Fibroblast of skin of right quadriceps (primary cell): ENCODE results near the gene MUC3A.
"Not testable (repeated sequence)": the region's sequence is repeated elsewhere in the genome, so short reads cannot be mapped to it uniquely, and the experiment has no call there.

Experiments used
- DNase-seq: peaks from one replicate; pipeline ENCODE4 v3.0.0-alpha.2; 2013

MUC3A gene

DNA sequence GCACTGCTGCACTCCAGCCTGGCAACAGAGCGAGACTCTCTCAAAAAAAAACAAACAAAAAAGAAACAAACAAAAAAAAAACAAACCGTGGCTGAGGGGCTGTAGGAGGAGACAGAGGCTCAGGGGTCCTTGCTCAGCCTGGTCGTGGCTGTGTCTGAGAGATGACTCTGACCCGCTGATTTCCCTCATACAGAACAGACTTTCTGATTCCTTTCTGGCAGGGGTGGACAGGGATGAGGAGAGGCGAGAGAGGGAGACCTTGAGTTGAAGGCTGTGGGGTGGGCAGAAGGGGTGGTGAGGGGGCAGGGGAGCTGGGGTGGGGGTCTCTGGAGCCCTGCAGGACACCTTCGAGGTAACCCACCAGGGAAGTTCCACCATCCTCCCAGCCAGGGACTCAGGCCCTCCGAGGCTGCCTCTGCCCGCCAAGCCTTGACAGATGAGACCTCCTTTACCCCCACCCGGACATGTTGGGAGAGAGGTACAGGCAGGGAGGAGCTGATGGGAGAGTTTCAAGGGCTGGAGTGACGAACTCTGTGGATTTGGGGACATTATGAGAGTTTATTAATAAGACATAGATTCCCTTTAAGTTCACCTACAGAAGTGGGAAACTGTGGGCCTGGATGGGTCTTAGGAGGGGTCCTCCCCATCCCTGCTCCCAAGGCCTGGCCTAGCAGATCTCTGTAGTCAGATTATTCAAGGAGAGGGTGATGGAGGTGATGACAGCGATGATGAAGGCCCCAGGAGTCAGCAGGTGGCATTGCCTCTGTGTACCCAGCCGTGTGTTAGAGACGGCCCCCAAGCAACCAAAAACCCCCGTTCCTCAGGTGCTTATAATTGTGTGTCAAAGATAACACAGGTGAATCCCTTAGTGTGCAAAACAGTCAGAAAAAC is 22.0 kb downstream of the MUC3A start:
- DNase-seq, result no peak

DNA sequence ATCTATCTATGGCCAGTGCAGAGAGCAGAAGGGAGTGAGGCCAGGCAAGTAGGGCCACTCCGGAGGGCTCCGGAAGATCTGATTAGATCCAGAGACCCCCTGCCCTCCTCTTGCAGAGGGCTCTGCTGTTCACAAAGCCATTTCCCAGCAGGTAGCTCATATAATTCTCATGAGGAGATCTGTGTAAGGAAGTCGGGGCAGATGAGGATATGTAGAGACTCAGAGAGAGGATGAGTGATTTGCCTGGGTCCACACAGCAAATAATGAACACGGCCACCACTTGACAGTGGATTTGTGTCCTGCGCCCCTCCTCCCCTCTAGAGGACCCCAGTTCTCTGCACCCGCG is 22.6 kb downstream of the MUC3A start:
- no peak for DNase-seq

DNA sequence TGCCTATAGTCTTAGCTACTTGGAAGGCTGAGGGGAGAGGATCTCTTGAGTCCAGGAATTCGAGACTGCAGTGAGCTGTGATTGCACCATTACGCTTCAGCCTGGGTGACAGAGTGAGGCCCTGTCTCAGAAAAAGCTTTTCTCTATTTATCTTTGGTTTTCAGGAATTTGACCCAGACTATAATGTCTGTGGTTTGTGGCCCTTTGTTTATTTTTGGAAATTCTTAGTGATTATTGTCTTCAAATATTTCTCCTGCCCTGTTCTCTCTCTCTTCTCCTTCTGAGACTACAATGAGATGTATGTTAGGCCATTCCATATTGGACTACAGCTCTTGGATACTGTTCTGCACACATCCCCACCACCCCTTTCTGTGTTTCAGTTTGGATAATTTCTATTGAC is 24.7 kb downstream of the MUC3A start:
- DNase-seq, result no peak

DNA sequence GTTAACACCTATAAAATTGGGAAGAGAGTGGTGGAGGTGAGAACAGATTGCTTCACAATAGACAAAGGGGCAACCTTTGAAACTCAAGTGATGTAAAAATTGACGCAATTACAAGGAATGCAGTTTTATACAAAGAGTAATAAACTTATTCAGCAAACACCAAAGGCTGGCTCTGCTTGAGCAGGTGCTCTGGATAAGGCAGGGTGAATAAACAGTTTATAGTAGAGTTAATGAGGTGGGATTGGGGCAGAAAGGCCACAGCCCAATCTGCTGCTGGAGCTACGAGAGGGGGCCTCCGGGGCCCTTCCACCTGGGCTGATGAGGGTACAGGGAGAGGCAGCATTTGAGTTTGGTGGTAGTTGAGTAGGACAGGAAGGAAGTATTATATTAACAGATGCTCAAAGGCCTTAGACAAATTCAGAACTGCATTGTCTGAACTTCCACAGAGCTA is 26.1 kb downstream of the MUC3A start:
- no peak for DNase-seq

DNA sequence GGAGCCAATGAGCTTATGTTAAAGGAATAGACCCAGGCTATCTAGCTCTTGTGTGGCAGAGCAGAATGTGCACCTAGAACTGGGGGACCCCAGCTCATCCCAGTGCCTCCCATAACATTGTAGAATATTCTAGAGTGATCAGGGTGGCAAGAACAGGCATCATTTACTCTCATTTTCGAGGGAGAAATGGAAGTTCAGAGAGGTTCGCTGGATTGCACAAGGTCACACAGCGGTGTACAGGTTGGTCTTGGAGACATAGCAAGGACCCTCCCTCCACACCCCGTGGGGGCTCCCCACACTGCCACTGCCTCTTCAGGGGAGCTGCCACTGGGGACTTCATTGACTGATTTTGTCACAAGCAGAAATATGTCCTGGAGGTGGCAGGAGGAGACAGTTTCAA is 29.0 kb downstream of the MUC3A start:
- DNase-seq, result no peak

DNA sequence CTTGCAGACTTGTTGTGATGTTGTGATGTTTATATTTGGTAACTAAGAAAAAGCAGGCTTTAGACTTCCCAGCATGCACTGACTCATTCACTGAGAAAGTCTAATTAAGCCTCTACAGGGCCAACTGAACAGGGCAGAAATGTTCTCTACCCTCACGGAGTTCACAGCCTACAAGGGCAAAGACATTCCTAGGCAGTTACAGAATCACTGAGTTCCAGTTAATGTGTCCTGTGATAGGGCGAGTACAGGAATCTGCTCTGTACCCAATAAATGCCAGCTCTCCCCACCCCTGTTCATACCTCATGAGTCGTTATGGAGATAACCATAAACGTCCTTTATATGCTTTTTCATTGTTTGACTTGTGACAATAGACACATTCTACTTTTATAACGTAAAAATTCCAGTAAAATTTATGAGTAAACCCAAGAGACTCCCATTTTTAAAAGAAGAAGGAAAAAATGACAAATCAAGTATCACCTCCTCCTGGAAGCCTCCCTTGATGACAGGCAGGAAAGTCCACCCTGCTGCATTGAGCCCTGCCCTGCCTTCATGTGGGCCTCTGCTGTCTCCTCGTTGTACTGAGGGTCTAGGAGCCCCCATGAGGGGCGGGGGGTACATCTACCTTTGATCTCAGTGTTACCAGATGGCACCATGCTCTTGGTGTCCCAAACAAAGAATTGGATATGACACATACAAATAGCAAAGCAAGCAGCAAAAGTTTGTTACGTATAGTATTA is 34.3 kb downstream of the MUC3A start:
- DNase-seq, result peak; percentile 24

DNA sequence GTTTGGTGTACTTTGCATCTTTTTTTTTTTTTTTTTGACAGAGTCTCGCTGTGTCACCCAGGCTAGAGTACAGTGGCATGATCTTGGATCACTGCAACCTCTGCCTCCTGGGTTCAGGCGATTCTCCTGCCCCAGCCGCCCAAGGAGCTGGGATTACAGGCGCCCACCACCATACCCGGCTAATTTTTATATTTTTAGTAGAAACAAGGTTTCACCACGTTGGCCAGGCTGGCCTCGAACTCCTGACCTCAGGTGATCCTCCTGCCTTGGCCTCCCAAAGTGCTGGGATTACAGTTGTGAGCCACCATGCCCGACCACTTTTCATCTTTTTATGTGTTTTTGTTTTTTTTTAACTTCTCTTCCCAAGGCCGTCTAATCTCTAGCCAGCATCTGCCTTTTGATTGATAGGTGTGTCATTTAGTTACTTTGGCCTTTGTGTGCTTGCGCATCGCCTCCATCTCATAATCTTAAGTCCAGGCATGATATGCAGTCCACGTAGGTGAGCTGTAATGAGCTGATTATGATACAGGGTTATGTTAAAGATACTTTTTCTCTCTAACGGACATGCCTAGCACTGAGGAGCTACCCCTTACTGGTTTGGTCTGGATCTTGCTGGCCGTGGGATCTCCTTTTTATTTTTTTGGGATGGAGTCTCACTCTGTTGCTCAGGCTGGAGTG is 35.0 kb downstream of the MUC3A start:
- not testable (repeated sequence) for DNase-seq

DNA sequence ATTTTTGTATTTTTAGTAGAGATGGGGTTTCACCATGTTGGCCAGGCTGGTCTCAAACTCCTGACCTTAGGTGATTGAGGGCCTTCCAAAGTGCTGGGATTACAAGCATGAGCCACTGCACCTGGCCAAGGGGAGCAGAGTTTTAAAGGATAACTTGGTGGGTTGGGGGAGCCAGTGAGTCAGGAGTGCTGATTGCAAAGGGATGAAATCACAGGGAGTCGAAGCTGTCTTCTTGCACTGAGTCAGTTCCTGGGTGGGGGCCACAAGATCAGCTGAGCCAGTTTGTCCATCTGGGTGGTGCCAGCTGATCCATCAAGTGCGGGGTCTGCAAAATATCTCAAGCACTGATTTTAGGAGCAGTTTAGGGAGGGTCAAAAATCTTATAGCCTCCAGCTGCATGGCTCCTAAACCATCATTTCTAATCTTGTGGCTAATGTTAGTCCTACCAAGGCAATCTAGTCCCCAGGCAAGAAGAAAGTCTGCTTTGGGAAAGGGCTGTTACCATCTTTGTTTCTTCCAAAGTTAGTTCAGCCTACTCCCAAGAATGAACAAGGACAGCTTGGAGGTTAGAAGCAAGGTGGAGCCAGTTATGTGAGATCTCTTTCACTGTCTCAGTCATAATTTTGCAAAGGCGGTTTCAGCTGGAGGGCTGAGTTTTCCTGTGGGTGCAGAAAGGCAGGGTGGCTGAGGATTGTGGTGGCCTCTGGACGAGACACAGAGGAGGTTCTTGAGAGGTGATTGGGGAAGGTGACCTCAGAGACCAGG is 35.9 kb downstream of the MUC3A start:
- DNase-seq, result not testable (repeated sequence)

DNA sequence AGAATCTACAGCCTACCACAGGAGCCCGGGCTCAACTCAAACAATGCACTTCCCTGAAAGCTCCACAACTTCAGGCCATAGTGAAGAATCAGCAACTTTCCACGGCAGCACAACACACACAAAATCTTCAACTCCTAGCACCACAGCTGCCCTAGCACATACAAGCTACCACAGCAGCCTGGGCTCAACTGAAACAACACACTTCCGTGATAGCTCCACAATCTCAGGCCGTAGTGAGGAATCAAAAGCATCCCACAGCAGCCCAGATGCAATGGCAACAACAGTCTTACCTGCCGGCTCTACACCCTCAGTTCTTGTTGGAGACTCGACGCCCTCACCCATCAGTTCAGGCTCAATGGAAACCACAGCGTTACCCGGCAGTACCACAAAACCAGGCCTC is 42.3 kb downstream of the MUC3A start:
- DNase-seq, result no peak

DNA sequence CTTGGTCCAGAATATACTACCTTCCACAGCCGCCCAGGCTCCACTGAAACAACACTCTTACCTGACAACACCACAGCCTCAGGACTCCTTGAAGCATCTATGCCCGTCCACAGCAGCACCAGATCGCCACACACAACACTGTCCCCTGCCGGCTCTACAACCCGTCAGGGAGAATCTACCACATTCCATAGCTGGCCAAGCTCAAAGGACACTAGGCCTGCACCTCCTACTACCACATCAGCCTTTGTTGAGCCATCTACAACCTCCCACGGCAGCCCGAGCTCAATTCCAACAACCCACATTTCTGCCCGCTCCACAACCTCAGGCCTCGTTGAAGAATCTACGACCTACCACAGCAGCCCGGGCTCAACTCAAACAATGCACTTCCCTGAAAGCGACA is 42.9 kb downstream of the MUC3A start:
- DNase-seq, result not testable (repeated sequence)

DNA sequence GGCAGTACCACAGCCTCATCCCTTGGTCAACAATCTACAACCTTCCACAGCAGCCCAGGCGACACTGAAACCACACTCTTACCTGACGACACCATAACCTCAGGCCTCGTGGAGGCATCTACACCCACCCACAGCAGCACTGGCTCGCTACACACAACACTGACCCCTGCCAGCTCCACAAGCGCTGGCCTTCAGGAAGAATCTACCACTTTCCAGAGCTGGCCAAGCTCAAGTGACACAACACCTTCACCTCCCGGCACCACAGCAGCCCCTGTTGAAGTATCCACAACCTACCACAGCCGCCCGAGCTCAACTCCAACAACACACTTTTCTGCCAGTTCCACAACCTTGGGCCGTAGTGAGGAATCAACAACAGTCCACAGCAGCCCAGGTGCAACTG is 45.3 kb downstream of the MUC3A start:
- not testable (repeated sequence) for DNase-seq

DNA sequence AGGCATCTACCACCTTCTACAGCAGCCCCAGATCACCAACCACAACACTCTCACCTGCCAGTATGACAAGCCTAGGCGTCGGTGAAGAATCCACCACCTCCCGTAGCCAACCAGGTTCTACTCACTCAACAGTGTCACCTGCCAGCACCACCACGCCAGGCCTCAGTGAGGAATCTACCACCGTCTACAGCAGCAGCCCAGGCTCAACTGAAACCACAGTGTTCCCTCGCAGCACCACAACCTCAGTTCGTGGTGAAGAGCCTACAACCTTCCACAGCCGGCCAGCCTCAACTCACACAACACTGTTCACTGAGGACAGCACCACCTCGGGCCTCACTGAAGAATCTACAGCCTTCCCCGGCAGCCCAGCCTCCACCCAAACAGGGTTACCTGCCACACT is 49.2 kb downstream of the MUC3A start:
- not testable (repeated sequence) for DNase-seq

DNA sequence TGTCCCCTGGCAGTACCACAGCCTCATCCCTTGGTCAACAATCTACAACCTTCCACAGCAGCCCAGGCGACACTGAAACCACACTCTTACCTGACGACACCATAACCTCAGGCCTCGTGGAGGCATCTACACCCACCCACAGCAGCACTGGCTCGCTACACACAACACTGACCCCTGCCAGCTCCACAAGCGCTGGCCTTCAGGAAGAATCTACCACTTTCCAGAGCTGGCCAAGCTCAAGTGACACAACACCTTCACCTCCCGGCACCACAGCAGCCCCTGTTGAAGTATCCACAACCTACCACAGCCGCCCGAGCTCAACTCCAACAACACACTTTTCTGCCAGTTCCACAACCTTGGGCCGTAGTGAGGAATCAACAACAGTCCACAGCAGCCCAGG is 50.0 kb downstream of the MUC3A start:
- not testable (repeated sequence) for DNase-seq

DNA sequence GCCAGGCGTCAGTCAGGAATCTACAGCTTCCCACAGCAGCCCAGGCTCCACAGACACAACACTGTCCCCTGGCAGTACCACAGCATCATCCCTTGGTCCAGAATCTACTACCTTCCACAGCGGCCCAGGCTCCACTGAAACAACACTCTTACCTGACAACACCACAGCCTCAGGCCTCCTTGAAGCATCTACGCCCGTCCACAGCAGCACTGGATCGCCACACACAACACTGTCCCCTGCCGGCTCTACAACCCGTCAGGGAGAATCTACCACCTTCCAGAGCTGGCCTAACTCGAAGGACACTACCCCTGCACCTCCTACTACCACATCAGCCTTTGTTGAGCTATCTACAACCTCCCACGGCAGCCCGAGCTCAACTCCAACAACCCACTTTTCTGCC is 50.7 kb downstream of the MUC3A start:
- DNase-seq, result not testable (repeated sequence)

DNA sequence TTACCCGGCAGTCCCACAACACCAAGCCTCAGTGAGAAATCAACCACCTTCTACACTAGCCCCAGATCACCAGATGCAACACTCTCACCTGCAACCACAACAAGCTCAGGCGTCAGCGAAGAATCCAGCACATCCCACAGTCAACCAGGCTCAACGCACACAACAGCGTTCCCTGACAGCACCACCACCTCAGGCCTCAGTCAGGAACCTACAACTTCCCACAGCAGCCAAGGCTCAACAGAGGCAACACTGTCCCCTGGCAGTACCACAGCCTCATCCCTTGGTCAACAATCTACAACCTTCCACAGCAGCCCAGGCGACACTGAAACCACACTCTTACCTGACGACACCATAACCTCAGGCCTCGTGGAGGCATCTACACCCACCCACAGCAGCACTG is 53.0 kb downstream of the MUC3A start:
- not testable (repeated sequence) for DNase-seq

DNA sequence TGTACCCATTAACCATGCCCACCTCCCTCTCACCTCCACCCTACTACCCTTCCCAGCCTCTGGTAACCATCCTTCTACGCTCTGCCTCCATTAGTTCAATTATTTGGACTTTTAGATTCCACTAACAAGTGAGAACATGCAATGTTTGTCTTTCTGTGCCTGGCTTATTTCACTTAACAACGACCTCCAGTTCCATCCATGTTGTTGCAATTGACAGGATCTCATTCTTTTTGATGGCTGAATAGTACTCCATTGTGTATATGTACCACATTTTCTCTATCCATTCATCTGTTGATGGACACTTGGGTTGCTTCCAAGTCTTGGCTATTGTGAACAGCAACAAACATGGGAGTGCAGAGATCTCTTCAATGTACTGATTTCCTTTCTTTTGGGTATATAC is 58.0 kb downstream of the MUC3A start:
- not testable (repeated sequence) for DNase-seq

DNA sequence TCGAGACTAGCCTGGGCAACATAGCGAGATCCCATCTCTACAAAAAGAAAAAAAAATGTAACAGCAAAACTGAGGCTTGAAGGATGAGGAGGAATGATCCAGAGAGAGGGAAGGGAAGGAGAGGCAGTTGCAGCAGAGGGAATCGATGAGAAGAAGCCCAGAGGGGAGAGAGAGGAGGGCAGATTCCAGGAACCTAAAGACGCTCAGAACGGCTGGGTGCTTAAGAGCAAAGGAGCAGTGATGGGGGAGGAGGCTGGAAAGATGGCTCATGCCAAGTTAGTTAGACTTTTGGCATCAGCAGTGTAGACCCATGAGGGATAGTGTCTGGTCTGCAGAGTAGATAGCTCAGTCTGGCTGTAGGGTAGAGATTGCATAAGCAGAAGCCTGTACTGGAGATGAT is 60.3 kb downstream of the MUC3A start:
- DNase-seq, result no peak

DNA sequence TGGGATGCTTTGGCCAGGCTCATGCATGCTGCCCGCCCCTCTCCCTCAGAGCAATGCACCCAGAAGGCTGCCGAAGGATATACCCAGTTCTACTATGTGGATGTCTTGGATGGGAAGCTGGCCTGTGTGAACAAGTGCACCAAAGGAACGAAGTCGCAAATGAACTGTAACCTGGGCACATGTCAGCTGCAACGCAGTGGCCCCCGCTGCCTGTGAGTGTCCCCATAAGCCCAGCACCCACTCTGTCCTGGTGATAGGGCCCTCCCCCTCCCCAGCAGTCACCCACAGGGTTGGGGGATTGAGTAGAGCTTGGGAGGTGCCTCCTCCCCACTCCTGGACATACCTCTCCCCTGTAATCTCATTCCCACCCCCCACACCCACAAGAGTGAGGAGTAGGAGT is 63.6 kb downstream of the MUC3A start:
- DNase-seq, result no peak

DNA sequence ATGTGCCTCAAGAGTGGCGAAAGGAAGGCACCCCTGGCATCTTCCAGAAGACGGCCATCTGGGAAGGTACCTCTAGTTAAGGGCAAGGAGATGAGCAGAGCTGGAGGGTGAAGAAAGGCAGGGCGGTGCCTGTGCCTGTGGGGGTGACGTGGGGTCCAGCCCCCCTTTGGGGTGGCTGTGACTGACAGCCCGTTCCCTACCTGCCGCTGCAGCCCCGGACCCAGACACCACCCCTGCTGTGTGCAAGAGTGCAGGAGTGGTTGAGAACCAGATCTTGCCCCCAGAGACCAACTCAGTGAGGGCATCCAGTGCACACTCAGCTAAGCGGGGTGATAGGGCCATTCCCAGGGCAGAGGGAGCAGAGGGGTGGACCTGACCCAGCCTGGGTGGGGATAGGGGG is 66.3 kb downstream of the MUC3A start:
- no peak for DNase-seq

DNA sequence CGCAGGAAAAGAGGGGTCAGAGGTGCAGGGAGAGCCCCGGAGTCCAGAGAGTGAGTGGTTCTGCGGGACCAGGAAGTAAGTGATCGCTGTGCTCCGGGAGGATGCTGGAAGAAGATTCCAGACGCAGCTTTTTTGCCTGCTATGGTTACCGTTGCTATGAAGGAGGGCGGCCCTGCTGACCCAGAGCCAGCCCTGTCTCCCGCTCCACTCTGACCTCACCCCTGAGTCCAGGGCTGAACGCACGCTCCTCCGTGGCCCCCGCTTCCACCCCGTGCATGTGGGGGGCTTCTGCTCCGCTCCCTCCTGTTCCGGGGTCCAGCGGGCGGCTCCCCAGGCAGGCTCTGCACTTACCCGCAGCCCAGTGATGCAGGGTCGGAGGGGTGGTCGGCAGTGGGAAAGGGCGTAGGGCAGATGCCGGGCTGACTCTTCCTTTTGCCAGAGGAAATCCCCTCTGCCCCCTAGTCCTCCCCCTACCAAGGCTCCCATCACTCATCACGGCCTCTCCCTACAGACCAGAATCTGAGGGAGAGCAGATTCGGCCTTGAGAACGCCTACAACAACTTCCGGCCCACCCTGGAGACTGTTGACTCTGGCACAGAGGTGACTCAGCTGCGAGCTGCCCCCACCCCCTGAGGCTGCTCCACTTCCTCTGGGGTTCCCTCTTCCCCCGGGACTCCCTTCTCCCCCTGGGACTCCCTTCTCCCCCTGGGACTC is 67.9 kb downstream of the MUC3A start:
- peak; percentile 85 for DNase-seq
